GM21825 (cell line): ENCODE results near the gene NELFE.
"Not testable (repeated sequence)": the region's sequence is repeated elsewhere in the genome, so short reads cannot be mapped to it uniquely, and the experiment has no call there.

Experiments used
- ATAC-seq: cut with Tn5 transposase; IDR thresholded peaks from one replicate; pipeline ENCODE4 v1.9.1; 2021; ENCODE audit warnings: mild to moderate bottlenecking, moderate library complexity; ENCODE audit not compliant: unreplicated experiment

NELFE gene, protein sequence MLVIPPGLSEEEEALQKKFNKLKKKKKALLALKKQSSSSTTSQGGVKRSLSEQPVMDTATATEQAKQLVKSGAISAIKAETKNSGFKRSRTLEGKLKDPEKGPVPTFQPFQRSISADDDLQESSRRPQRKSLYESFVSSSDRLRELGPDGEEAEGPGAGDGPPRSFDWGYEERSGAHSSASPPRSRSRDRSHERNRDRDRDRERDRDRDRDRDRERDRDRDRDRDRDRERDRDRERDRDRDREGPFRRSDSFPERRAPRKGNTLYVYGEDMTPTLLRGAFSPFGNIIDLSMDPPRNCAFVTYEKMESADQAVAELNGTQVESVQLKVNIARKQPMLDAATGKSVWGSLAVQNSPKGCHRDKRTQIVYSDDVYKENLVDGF

DNA sequence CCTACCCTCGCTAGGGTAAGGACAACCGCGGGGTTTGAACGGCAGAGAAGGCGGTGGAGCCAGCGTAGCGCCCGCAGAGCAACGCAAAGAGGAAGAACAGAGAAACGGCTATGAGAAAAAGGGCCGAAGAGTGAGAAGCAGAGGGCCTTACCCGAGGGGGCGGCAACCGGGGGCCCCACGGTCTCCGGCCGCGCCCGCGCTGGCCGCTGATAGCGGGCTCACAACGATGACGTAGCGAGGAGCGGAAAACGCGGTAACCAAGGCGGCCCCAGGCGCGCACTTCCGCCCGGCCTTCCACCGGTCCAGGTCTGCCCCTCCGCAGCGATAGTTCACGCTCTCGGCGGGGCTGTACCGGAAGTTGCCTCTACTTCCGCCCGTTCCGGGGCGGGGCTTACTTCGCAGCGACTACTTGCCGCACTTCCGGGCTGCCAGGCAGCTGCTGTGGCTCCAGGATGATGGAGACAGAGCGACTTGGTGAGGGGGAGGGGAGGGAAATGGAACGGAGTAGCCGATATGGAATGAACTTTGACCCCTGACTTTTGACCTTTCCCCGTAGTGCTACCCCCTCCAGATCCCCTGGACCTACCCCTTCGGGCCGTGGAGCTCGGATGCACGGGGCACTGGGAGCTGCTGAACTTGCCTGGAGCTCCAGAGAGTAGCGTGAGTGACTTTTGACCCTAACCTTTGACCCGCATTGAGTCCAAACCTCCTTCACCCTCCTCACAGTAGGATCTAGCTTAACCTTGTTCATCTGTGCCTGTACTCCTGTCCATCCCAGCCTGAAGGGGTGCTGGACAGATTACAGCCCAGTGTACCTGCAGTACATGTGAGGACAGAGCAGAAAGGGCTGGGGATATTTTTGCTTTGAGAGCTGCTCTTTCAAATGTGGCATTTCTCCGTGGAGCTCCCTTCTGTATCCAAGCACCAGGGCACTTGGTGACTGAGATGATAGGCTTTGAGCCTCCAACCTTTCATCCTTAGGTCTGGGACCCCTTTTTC, at the start of gene NELFE, which contains the start of gene SKIC2:
TSS of gene NELFE (minus strand) at position 231 of the 999 bp plus-strand sequence. CDS start 525 bp downstream, outside the sequence.
TSS of gene SKIC2 (plus strand) at position 435 of the 999 bp plus-strand sequence. CDS start at position 453, 18 bp downstream.
- peak; percentile 91 for ATAC-seq

DNA sequence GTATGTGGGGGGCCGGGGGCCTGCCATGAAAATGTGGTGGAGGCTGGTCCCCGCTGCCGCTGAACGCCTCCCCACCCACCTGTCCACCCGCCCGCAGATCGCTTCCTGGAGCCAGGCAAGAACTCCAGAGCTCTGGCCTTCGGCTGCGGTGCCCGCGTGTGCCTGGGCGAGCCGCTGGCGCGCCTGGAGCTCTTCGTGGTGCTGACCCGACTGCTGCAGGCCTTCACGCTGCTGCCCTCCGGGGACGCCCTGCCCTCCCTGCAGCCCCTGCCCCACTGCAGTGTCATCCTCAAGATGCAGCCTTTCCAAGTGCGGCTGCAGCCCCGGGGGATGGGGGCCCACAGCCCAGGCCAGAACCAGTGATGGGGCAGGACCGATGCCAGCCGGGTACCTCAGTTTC, 49.3 kb upstream of the NELFE start:
- ATAC-seq: not testable (repeated sequence)

DNA sequence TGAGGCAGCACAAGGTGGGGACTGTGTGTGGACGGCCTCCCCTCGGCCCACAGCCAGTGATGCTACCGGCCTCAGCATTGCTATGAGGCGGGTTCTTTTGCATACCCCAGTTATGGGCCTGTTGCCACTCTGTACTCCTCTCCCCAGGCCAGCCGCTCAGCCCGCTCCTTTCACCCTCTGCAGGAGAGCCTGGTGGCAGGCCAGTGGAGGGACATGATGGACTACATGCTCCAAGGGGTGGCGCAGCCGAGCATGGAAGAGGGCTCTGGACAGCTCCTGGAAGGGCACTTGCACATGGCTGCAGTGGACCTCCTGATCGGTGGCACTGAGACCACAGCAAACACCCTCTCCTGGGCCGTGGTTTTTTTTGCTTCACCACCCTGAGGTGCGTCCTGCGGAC, 48.3 kb upstream of the NELFE start:
- ATAC-seq: not testable (repeated sequence)

DNA sequence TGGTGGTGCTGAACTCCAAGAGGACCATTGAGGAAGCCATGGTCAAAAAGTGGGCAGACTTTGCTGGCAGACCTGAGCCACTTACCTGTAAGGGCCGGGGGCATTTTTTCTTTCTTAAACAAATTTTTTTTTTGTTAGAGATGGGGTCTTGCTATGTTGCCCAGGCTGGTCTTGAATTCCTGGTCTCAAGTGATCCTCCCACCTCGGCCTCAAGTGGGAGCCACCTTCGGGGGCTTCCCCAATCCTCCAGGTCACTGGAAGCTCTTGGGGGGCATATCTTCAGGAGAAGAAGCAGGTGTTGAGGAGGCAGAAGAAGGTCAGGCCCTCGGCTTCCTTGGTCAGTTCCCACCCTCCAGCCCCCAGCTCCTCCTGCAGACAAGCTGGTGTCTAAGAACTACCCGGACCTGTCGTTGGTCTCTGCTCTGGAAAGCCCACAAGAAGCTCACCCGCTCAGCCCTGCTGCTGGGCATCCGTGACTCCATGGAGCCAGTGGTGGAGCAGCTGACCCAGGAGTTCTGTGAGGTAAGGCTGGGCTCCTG, 47.3 kb upstream of the NELFE start:
- not testable (repeated sequence) for ATAC-seq

DNA sequence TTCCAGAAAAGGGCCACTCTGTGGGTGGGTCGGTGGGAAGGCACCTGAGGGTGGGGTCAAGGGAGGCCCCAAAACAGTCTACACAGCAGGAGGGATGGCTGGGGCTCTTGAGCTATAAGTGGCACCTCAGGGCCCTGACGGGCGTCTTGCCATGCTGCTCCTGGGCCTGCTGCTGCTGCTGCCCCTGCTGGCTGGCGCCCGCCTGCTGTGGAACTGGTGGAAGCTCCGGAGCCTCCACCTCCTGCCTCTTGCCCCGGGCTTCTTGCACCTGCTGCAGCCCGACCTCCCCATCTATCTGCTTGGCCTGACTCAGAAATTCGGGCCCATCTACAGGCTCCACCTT, 46.7 kb upstream of the NELFE start:
- ATAC-seq: not testable (repeated sequence)

DNA sequence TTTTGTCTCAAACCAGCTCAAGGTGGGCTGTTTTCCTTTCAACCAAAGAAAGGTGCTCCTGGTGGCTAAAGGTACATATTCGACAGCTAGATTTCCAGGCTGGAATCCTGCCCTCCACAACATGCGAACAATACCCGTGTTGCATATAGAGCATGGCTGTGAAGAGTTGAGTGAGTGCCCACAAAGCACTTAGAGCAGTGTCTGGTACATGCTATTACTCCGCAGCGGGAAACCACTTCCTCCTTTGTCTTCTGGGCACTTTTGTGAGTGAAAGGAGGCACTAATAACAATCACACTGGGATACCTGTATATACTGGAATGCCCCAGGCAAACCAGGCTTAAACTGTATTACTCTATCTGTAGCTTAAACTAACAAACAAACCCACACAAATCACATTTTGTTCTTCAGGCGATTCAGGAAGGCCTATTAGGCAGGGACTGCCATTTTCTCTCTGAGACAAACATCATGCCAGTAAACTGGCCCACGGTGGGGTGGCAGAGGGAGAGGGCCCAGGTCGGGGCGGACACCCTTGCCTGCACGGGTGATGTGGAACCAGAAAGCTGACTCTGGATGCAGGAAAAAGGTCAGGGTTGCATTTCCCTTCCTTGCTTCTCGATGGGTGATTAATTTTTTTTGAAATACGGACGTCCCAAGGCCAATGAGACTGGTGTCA, 46.2 kb upstream of the NELFE start:
- ATAC-seq: not testable (repeated sequence)

DNA sequence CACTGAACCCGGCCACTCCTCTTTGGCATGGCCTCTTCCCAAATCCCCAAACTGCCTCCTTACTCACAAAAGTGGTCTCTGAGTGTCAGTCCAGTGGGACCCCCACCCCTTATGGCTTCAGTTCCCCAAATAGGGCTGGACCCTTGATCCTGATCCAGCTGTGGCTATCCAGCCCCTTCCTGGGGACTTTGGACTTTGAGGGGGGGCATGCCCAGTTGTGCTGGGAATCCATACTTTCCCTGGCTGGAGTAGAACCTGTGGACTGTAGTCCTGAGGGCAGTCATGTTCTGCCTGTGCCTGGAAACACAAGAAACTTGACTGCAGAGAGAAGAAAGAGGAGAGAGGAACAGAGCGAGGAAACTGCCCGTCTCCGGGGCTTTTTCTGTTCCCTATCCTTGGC, 45.6 kb upstream of the NELFE start:
- not testable (repeated sequence) for ATAC-seq

DNA sequence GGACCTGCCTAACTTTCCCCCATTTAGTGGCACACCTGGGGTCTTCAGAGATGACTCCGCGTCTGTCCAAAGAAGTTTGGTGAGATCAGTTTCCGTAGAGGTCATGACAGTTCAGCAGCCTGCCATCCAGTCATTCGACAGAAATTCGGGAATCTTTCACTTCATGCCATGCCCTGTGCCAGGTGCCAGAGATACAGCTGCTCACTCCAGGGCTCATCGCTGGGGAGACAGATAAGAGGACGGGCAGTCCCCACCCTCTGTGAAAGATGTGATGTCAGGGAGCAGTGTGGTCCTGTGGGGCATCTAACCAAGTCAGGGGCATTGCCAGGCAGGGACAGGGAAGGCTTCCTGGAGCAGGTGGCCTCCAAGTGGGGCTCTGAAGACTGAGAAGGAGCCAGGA, 44.5 kb upstream of the NELFE start:
- not testable (repeated sequence) for ATAC-seq

DNA sequence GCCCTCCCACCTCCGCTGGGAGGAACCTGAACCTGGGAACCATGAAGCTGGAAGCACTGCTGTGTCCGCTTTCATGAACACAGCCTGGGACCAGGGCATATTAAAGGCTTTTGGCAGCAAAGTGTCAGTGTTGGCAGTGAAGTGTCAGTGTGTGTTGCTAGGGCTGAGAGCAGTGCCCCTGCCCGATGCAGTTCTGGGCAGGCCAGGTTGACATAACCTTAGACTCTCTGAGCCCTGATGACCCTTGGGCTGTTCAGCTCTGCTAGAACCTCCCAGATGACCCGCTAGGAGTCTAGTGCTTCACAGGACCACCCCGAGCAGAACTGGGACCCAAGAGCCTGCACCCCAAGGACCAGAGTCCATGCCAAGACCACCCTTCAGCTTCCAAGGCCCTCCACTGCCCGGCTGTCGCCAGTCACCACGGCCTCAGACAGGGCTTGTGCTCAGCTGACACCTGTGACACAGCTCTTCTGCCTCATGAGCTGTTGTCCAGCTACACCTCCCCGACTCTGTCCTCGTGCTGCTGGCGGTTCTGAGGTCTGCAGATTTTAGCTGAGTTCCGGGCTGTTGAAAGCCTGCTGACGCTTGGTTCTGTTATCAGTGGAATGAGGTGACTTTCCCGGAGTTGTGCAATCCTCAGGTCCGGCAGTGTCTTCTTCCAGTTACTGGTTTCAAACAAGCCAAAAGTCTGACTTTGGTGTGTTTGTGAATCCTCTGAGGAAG, 43.9 kb upstream of the NELFE start:
- not testable (repeated sequence) for ATAC-seq

DNA sequence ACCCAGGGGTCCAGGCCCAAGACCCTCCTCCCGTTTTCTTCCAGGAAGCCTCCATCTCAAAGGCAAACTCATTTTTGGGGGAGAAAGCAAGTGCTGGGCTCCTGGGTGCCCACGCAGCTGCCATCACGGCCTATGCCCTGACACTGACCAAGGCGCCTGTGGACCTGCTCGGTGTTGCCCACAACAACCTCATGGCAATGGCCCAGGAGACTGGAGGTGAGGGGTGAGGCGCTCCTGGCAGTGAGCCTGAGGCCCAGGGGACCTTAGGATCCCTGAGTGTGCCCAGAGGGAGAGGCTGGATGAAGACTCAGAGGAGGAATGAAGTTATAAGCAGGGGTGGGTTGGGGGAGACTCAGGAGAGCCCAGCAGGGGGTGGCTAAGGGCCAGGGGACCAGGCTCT, 37.6 kb upstream of the NELFE start:
- ATAC-seq: not testable (repeated sequence)

DNA sequence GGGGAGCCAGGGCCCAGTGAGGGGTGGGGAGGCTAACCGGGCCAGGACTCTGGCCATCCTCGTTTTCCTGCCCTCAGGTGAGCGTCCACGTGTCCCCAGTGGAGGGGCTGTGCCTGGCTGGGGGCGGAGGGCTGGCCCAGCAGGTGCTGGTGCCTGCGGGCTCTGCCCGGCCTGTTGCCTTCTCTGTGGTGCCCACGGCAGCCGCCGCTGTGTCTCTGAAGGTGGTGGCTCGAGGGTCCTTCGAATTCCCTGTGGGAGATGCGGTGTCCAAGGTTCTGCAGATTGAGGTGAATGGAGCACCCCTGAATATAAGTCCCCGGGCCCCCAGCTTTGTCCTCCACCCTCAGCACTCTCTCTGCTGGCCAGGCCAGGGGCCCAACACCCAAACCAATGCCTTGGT, 35.6 kb upstream of the NELFE start:
- not testable (repeated sequence) for ATAC-seq

DNA sequence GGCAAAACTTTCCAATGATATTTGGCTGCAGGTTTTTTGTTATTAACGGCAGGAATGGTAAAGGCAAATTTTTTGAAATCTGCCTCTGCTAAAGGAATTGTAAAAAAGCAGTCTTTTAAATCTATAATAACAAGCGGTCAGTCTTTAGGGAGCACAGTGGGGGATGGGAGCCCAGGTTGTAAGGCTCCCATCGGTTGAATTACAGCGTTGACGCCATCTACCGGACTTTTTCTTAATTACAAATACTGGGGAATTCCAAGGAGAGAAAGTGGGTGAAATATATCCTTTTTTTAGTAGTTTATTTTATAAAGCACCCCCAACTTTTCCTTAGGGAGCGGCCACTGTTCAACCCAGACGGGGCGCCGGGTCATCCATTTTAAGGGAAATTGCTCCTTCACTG, 30.6 kb upstream of the NELFE start:
- not testable (repeated sequence) for ATAC-seq

DNA sequence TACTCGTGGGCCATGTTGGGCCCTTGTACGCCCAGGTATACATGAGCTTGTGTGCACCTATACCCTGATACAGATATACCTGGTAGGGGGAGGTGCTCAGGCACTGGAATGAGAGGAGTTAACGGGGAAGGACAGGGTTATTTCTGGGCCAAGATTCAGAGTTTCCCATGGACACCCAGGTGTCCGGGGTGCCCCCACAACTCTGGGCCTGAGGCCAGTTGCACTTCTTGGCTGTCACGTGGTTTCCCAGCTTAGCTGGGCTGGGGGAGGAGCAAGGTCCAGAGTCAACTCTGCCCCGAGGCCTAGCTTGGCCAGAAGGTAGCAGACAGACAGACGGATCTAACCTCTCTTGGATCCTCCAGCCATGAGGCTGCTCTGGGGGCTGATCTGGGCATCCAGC, 23.0 kb upstream of the NELFE start, which contains the start of gene C4A:
TSS of gene C4A (plus strand) at position 314 of the 400 bp plus-strand sequence. CDS start at position 365, 51 bp downstream.
- ATAC-seq: not testable (repeated sequence)

DNA sequence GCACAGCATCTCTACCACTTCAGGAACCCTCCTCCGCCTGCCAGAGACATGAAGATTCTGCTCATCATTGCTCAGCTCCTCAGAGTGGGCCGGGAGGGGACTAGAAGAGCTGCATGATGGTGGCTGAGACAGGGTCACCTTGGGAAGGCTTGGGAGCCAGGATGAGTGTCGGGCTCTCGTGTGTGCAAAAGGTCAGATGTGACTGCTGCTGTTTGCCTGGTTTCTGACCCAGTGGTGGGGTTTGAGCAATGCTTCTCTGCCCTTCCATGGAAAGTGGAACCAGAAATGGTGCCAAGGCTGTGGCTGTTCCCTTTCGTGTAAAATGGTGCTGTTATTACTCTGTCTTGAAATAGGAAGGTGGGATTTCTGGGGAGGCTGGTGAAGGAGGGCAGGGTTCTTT, 22.2 kb upstream of the NELFE start:
- ATAC-seq: not testable (repeated sequence)

DNA sequence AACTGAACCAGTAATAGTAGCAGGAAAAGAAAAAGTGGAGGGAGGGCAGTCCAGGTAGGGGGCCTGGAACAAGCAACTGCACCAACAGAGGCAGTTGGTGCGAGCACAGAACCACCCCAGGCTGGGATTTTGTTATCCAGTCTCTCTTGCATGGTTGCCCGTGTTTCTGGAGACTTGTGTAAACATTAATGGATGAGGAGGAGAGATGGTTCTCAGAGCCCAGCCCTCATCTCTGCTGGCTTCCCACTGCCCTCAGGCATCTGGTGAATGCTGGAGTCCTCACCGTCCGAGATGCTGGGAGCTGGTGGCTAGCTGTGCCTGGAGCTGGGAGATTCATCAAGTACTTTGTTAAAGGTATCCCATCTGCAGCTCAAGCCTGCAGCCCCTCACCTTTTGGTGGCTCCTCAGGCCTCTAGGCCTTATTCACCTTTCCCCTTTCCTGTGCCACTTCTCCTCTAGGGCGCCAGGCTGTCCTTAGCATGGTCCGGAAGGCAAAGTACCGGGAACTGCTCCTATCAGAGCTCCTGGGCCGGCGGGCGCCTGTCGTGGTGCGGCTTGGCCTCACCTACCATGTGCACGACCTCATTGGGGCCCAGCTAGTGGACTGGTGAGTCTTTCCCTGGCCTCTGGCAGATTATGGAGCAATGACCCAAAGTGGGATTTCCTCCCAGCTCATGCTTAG, 21.6 kb upstream of the NELFE start:
- ATAC-seq: not testable (repeated sequence)

DNA sequence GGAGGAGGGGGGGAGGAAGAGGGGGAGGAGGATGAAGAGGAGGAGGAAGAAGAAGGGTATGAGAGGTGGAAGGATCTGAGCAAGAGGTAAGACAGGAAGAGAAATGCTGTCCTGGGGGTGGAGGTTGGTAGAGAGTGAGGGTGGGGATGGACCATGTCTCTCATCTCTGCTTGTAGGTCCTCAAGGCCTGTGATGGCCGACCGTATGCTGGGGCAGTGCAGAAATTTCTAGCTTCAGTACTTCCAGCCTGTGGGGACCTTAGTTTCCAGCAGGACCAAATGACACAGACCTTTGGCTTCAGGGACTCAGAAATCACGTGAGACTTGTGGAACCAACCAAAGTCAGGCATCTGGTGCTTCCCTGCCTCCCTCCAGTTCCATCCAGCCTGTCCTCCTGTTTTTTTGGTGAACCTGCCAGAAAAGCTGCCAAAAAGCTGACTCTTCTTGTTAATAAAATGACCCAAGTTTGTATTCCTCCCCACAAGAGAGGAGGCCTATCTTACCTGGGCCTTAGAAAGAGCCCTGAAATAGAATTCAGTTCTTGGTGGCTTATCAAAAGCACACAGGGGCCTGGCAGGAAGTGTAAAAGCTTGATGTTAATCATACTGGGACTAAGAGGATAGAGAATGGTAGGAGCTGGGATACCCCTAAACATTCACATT, 20.6 kb upstream of the NELFE start:
- no peak for ATAC-seq

DNA sequence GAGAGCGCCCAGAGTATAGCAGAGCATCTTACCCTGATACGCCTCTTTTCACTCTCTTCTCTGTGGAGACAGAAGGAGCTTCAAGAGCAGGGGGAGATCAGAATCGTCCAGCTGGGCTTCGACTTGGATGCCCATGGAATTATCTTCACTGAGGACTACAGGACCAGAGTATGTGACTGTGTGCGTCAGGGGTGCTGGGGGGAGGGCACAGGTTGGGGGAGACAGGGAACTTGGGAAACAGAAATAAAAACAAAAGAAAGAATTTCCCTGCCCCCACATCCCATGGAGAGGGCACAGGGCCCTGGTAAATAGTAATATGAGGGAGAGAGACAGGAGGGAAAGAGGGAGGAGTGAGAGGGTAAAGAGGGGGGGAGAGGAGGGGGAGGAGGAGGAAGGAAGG, 20.1 kb upstream of the NELFE start:
- no peak for ATAC-seq

DNA sequence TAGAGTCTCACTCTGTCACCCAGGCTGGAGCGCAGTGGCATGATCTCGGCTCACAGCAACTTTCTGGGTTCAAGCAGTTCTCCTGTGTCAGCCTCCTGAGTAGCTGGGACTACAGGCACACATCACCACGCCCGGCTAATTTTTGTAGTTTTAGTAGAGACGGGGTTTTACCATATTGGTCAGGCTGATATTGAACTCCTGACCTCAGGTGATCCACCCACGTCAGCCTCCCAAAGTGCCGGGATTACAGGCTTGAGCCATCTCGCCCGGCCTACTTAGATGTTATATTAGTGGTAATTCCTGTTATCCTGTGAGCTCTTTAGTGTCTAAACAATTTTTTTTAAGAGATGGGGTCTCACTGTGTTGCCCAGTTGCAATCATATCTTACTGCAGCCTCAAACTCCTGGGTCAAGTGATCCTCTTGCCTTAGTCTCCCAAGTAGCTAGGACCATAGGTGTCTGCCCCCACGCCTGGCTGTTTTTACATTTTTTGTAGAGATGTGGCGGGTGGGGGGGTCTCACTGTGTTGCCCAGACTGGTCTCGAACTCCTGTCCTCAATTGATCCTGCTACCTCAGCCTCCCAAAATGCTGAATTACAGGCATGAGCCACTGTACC, 19.2 kb upstream of the NELFE start:
- ATAC-seq: no peak
